Ovary (tissue), 9 donors: Measurements from ENCODE around the gene HCN2. TPM values are rescaled to one million over a fixed set of nuclear protein-coding genes. Genes with fewer than 3 reads are reported as not detected.
"Not testable (repeated sequence)": the region's sequence is repeated elsewhere in the genome, so short reads cannot be mapped to it uniquely, and the experiment has no call there.

Source experiments
- DNase-seq, 5 donors: peaks; one replicate each; pipeline ENCODE4 v3.0.0-alpha.2; 2019 to 2020
- H3K27ac ChIP-seq, 2 donors: fragments of 200-600 bp; one replicate each; pipeline versions ENCODE4 v1.5.1 to v1.8.0; 2019 to 2022
- H3K27me3 ChIP-seq: fragments of 200-600 bp; one replicate; pipeline ENCODE4 v1.8.0; 2022
- H3K36me3 ChIP-seq: fragments of 200-600 bp; sonication (generic); one replicate; pipeline ENCODE4 v1.5.1; 2019
- H3K4me1 ChIP-seq: one replicate; pipeline ENCODE4 v1.8.1; 2013; ENCODE audit warnings: mild to moderate bottlenecking, moderate library complexity; ENCODE audit not compliant: insufficient read depth
- H3K4me3 ChIP-seq: fragments of 200-600 bp; sonication (generic); one replicate; pipeline ENCODE4 v1.5.1; 2017
- H3K9me3 ChIP-seq, 2 donors: fragments of 200-600 bp in 1 of 2; sonication (generic) in 1 of 2; one replicate each; pipeline versions ENCODE4 v1.5.1 to v1.8.1; 2013 to 2019; ENCODE audit warnings: mild to moderate bottlenecking in 1 of 2, moderate library complexity in 1 of 2
- CTCF ChIP-seq, 3 donors: fragments of 450-650 bp in 2 of 3; fragments of 200-600 bp in 1 of 3; IDR thresholded peaks; one replicate each; pipeline versions ENCODE4 v1.5.1 to v1.8.0; 2016 to 2022; ENCODE audit warnings: antibody characterized with exemption in 3 of 3, mild to moderate bottlenecking in 1 of 3
- EP300 ChIP-seq: sonication (generic); formaldehyde crosslinking; IDR thresholded peaks from one replicate; pipeline ENCODE4 v1.6.1; 2017; ENCODE audit warnings: antibody characterized with exemption
- POLR2A ChIP-seq: fragments of 450-650 bp; IDR thresholded peaks from one replicate; pipeline ENCODE4 v1.6.1; 2017; ENCODE audit warnings: antibody characterized with exemption, mild to moderate bottlenecking, moderate library complexity
- WGBS, 3 donors: extraction: QIAGEN DNeasy Blood & Tissue Kit in 1 of 3; methylation state at CpG; one replicate each; pipeline versions ENCODE4 v1.1.5 to v1.1.7; 2013 to 2017; 5-methylcytosine and 5-hydroxymethylcytosine counted together
- intact Hi-C, 4 donors: fragments of 100-400 bp; cut with DNase I; formaldehyde crosslinking; loops; one replicate each; pipeline versions ENCODE4 v1.11.0 to v1.15.1; 2022 to 2023
- polyA plus RNA-seq, 2 donors: library from polyadenylated mRNA; stranded (reverse); fragments of 200-250 nt in 1 of 2; fragments of 350-450 nt in 1 of 2; fragmentation: Illumina TruSeq in 1 of 2; extraction: RNeasy Lipid Tissue Mini Kit (QIAGEN cat#74804) in 1 of 2; gene quantifications; one replicate each; pipeline ENCODE4 v1.2.3, GENCODE V29; 2013 to 2014
- total RNA-seq, 7 donors: library from RNA; depleted of rRNA in 2 of 7; stranded (reverse); fragments of >200 nt in 2 of 7; fragmentation: NEBNext Ultra II Directional in 3 of 7; extraction: Animal tissue kit (Norgen Biotek cat#: 25700) in 3 of 7; gene quantifications; one replicate each; pipeline versions ENCODE4 v1.1.0 to v1.2.4, GENCODE V29; 2016 to 2023
- donor health status: DM: no; HTN: no; CAD: no; lungs with moderate emphysema.
- donor health status: DM: no; HTN: no; CAD: no.
- donor health status: Bipolar disorder and iron deficiency.
- donor health status: DM: yes; HTN: yes; CAD: no.
- donor health status: DM: no; HTN: no; CAD: no.
- donor health status: DM: yes; HTN: yes; CAD: no.

The HCN2 gene
- total and polyA plus RNA-seq, 9 donors, result 0.07 to 0.23 (median 0.12) TPM; not detected in 5

- Histone ChIP-seq H3K9me3 (no peaks in the 10 kb centered on the region), H3K36me3 (no peaks in the 10 kb centered on the region), H3K4me1 (no peaks in the 10 kb centered on the region), H3K27me3 (no peaks in the 10 kb centered on the region), H3K4me3 (no peak overlapping the region), H3K27ac (no peak overlapping the region)
- 85 to 89% (median 87%) methylated on average over 24 of the region's 24 CpGs for WGBS, 3 donors
- no peak for DNase-seq
- no peak for TF ChIP-seq CTCF (IDR thresholded peaks at IDR 0.05)
- TF ChIP-seq POLR2A, result no peak
- TF ChIP-seq EP300, result no peak
- intact Hi-C loops, result loop anchor here in 1 of 4 donors (10.0 kb wide), 1 partner anchor 90 kb away; the partner anchor contains the start of gene CDC34
These were observed 34.9 kb downstream of the HCN2 start for GRCh38 chr19:624433-625109.

GRCh38 chr19:625257-625656 lies 35.6 kb downstream of the HCN2 start:
- TF ChIP-seq POLR2A (no peak), EP300 (no peak), CTCF (IDR thresholded peaks at IDR 0.05) (no peak)
- no peaks in the 10 kb centered on the region for H3K9me3 ChIP-seq
- no peaks in the 10 kb centered on the region for H3K36me3 ChIP-seq
- H3K4me3 ChIP-seq, result no peak overlapping the region
- no peak for DNase-seq
- intact Hi-C loops, result loop anchor here in 1 of 4 donors (10.0 kb wide), 1 partner anchor 90 kb away; the partner anchor contains the start of gene CDC34
- no peaks in the 10 kb centered on the region for H3K27me3 ChIP-seq
- H3K27ac ChIP-seq, result no peak overlapping the region
- 80 to 87% (median 85%) methylated on average over 5 of the region's 5 CpGs for WGBS, 3 donors
- no peaks in the 10 kb centered on the region for H3K4me1 ChIP-seq

GRCh38 chr19:626566-626965 lies 36.9 kb downstream of the HCN2 start:
- H3K27me3 ChIP-seq, H3K27ac ChIP-seq, H3K9me3 ChIP-seq, H3K36me3 ChIP-seq, H3K4me3 ChIP-seq, H3K4me1 ChIP-seq, DNase-seq: not testable (repeated sequence)
- WGBS, 3 donors, result 95 to 98% (median 96%) methylated on average over 7 of the region's 7 CpGs
- intact Hi-C loops, result loop anchor here in 1 of 4 donors (10.0 kb wide), 1 partner anchor 92 kb away; the partner anchor contains the start of gene CDC34

- peaks cover 5% of the 10 kb centered on the region for H3K4me1 ChIP-seq
- no peaks in the 10 kb centered on the region for H3K27me3 ChIP-seq
- no peak for DNase-seq
- H3K9me3 ChIP-seq, result no peaks in the 10 kb centered on the region
- intact Hi-C loops, result loop anchor here in 1 of 4 donors (10.0 kb wide), 1 partner anchor 93 kb away; the partner anchor contains the start of gene CDC34
- no peak for TF ChIP-seq POLR2A
- TF ChIP-seq EP300, result no peak
- TF ChIP-seq CTCF (IDR thresholded peaks at IDR 0.05), result no peak
- H3K27ac ChIP-seq, result no peak overlapping the region
- 83 to 86% (median 83%) methylated on average over 18 to 19 of the region's 19 CpGs for WGBS, 3 donors
- H3K4me3 ChIP-seq, result no peak overlapping the region
- no peaks in the 10 kb centered on the region for H3K36me3 ChIP-seq
These were observed 38.5 kb downstream of the HCN2 start for GRCh38 chr19:628168-628567.

- H3K4me3 ChIP-seq, H3K36me3 ChIP-seq, H3K27ac ChIP-seq, H3K9me3 ChIP-seq, H3K27me3 ChIP-seq, DNase-seq: not testable (repeated sequence)
- intact Hi-C loops, result loop anchor here in 1 of 4 donors (10.0 kb wide), 1 partner anchor 95 kb away; the partner anchor contains the start of gene CDC34
- H3K4me1 ChIP-seq, result peaks cover 12% of the 10 kb centered on the region
- WGBS, 3 donors, result 57 to 61% (median 58%) methylated on average over 25 of the region's 25 CpGs
These were observed 39.8 kb downstream of the HCN2 start for GRCh38 chr19:629515-629914.
